Activated naive CD8-positive, alpha-beta T cell (primary cell): ENCODE results near the gene CCDC146.
"Not testable (repeated sequence)": the region's sequence is repeated elsewhere in the genome, so short reads cannot be mapped to it uniquely, and the experiment has no call there.

Experiments used
- H3K27ac Mint-ChIP-seq: one replicate; pipeline ENCODE4 v1.8.0; 2021; ENCODE audit warnings: mixed read lengths
- H3K27me3 Mint-ChIP-seq: one replicate; pipeline ENCODE4 v1.8.0; 2021; ENCODE audit warnings: mixed read lengths
- H3K36me3 Mint-ChIP-seq: one replicate; pipeline ENCODE4 v1.8.0; 2021; ENCODE audit warnings: mixed read lengths
- H3K4me1 Mint-ChIP-seq: one replicate; pipeline ENCODE4 v1.8.0; 2021; ENCODE audit warnings: low read depth, mixed read lengths
- H3K4me3 Mint-ChIP-seq: one replicate; pipeline ENCODE4 v1.8.0; 2021; ENCODE audit warnings: mild to moderate bottlenecking, mixed read lengths
- H3K9me3 Mint-ChIP-seq: one replicate; pipeline ENCODE4 v1.8.0; 2021; ENCODE audit warnings: low read depth, mixed read lengths

The CCDC146 gene

GRCh38 chr7:77269360-77270093 is 147.1 kb downstream of the CCDC146 start:
- H3K27ac Mint-ChIP-seq: no peak overlapping the region

GRCh38 chr7:77270094-77270480 is 147.7 kb downstream of the CCDC146 start:
- H3K9me3 Mint-ChIP-seq: no peaks in the 10 kb centered on the region

More at GRCh38 chr7:77269360-77270093, 147.1 kb downstream of the CCDC146 start:
- Mint-ChIP-seq H3K9me3 (no peaks in the 10 kb centered on the region), H3K27me3 (no peaks in the 10 kb centered on the region), H3K4me3 (no peak overlapping the region), H3K36me3 (peaks cover 23% of the 10 kb centered on the region), H3K4me1 (no peaks in the 10 kb centered on the region)

GRCh38 chr7:77271766-77272165 is 149.4 kb downstream of the CCDC146 start:
- H3K4me1 Mint-ChIP-seq: peaks cover 5% of the 10 kb centered on the region

More at GRCh38 chr7:77270094-77270480, 147.7 kb downstream of the CCDC146 start:
- no peaks in the 10 kb centered on the region for H3K27me3 Mint-ChIP-seq
- no peak overlapping the region for H3K4me3 Mint-ChIP-seq
- H3K27ac Mint-ChIP-seq: no peak overlapping the region
- H3K36me3 Mint-ChIP-seq: peaks cover 25% of the 10 kb centered on the region
- H3K4me1 Mint-ChIP-seq: no peaks in the 10 kb centered on the region

GRCh38 chr7:77275663-77276062 is 153.2 kb downstream of the CCDC146 start:
- H3K27me3 Mint-ChIP-seq, H3K9me3 Mint-ChIP-seq, H3K4me1 Mint-ChIP-seq, H3K27ac Mint-ChIP-seq, H3K4me3 Mint-ChIP-seq: not testable (repeated sequence)
- peaks cover 22% of the 10 kb centered on the region for H3K36me3 Mint-ChIP-seq

More at GRCh38 chr7:77271766-77272165, 149.4 kb downstream of the CCDC146 start:
- peaks cover 29% of the 10 kb centered on the region for H3K36me3 Mint-ChIP-seq
- no peak overlapping the region for H3K4me3 Mint-ChIP-seq
- no peaks in the 10 kb centered on the region for H3K9me3 Mint-ChIP-seq
- no peak overlapping the region for H3K27ac Mint-ChIP-seq
- no peaks in the 10 kb centered on the region for H3K27me3 Mint-ChIP-seq

- Mint-ChIP-seq H3K27ac (no peak overlapping the region), H3K9me3 (no peaks in the 10 kb centered on the region), H3K27me3 (no peaks in the 10 kb centered on the region), H3K36me3 (peaks cover 22% of the 10 kb centered on the region), H3K4me3 (no peak overlapping the region), H3K4me1 (peaks cover 5% of the 10 kb centered on the region)
These were observed 153.7 kb downstream of the CCDC146 start for GRCh38 chr7:77276120-77276519.

GRCh38 chr7:77281780-77282478 is 159.5 kb downstream of the CCDC146 start:
- H3K4me3 Mint-ChIP-seq: no peak overlapping the region
- no peaks in the 10 kb centered on the region for H3K27me3 Mint-ChIP-seq
- H3K9me3 Mint-ChIP-seq: no peaks in the 10 kb centered on the region
- no peaks in the 10 kb centered on the region for H3K4me1 Mint-ChIP-seq
- H3K36me3 Mint-ChIP-seq: peaks cover 27% of the 10 kb centered on the region
- no peak overlapping the region for H3K27ac Mint-ChIP-seq

- Mint-ChIP-seq H3K4me1 (no peaks in the 10 kb centered on the region), H3K27me3 (no peaks in the 10 kb centered on the region), H3K9me3 (no peaks in the 10 kb centered on the region), H3K27ac (no peak overlapping the region), H3K36me3 (peaks cover 37% of the 10 kb centered on the region), H3K4me3 (no peak overlapping the region)
These were observed 160.5 kb downstream of the CCDC146 start for GRCh38 chr7:77282897-77283296.

GRCh38 chr7:77284005-77284404 is 161.6 kb downstream of the CCDC146 start:
- H3K4me1 Mint-ChIP-seq: no peaks in the 10 kb centered on the region
- H3K27me3 Mint-ChIP-seq: no peaks in the 10 kb centered on the region
- H3K27ac Mint-ChIP-seq: no peak overlapping the region
- H3K9me3 Mint-ChIP-seq: no peaks in the 10 kb centered on the region
- no peak overlapping the region for H3K4me3 Mint-ChIP-seq
- H3K36me3 Mint-ChIP-seq: peaks cover 38% of the 10 kb centered on the region

GRCh38 chr7:77284616-77285015 is 162.2 kb downstream of the CCDC146 start:
- H3K36me3 Mint-ChIP-seq: peaks cover 44% of the 10 kb centered on the region
- no peaks in the 10 kb centered on the region for H3K9me3 Mint-ChIP-seq
- H3K4me1 Mint-ChIP-seq: no peaks in the 10 kb centered on the region
- H3K4me3 Mint-ChIP-seq: no peak overlapping the region
- H3K27ac Mint-ChIP-seq: no peak overlapping the region
- H3K27me3 Mint-ChIP-seq: no peaks in the 10 kb centered on the region

- Mint-ChIP-seq H3K4me1 (no peaks in the 10 kb centered on the region), H3K27me3 (no peaks in the 10 kb centered on the region), H3K27ac (no peak overlapping the region), H3K9me3 (no peaks in the 10 kb centered on the region), H3K36me3 (peaks cover 41% of the 10 kb centered on the region), H3K4me3 (no peak overlapping the region)
These were observed 166.4 kb downstream of the CCDC146 start for GRCh38 chr7:77288676-77289320.

GRCh38 chr7:77289387-77289786 is 167.0 kb downstream of the CCDC146 start:
- Mint-ChIP-seq H3K4me1 (no peaks in the 10 kb centered on the region), H3K4me3 (no peak overlapping the region), H3K27me3 (no peaks in the 10 kb centered on the region), H3K27ac (no peak overlapping the region), H3K9me3 (no peaks in the 10 kb centered on the region), H3K36me3 (peaks cover 39% of the 10 kb centered on the region)

GRCh38 chr7:77290425-77290824 is 168.0 kb downstream of the CCDC146 start:
- Mint-ChIP-seq H3K27me3 (no peaks in the 10 kb centered on the region), H3K4me3 (no peak overlapping the region), H3K27ac (no peak overlapping the region), H3K9me3 (no peaks in the 10 kb centered on the region), H3K36me3 (peaks cover 36% of the 10 kb centered on the region), H3K4me1 (no peaks in the 10 kb centered on the region)

- H3K4me3 Mint-ChIP-seq: no peak overlapping the region
- no peaks in the 10 kb centered on the region for H3K4me1 Mint-ChIP-seq
- no peaks in the 10 kb centered on the region for H3K27me3 Mint-ChIP-seq
- peaks cover 36% of the 10 kb centered on the region for H3K36me3 Mint-ChIP-seq
- H3K27ac Mint-ChIP-seq: no peak overlapping the region
- H3K9me3 Mint-ChIP-seq: peaks cover 4% of the 10 kb centered on the region
These were observed 170.6 kb downstream of the CCDC146 start for GRCh38 chr7:77293046-77293445.

GRCh38 chr7:77295549-77295948 is 173.1 kb downstream of the CCDC146 start:
- Mint-ChIP-seq H3K27me3 (no peaks in the 10 kb centered on the region), H3K27ac (no peak overlapping the region), H3K4me1 (no peaks in the 10 kb centered on the region), H3K36me3 (peaks cover 35% of the 10 kb centered on the region), H3K4me3 (no peak overlapping the region), H3K9me3 (peaks cover 8% of the 10 kb centered on the region)
